SJSA1 (cell line): ENCODE measurements around the gene MDM4. TPM values are rescaled to one million over a fixed set of nuclear protein-coding genes. Genes with fewer than 3 reads are reported as not detected.

ENCODE experiments used
- DNase-seq, 2 experiments: peaks; one replicate each; pipeline ENCODE4 v3.0.0-alpha.2; 2015 to 2020; ENCODE audit warnings: low spot score in 2 of 2, low read depth in 1 of 2
- H3K27ac ChIP-seq: fragments of 250-450 bp; sonication (Bioruptor Pico); 2 replicates; pipeline ENCODE4 v1.5.1; 2020; ENCODE audit warnings: mild to moderate bottlenecking, moderate library complexity
- H3K27me3 ChIP-seq: fragments of 250-450 bp; sonication (Bioruptor Pico); replicated peaks from 2 replicates; pipeline ENCODE4 v1.5.1; 2020; ENCODE audit warnings: mild to moderate bottlenecking, moderate library complexity
- H3K36me3 ChIP-seq: fragments of 250-450 bp; sonication (Bioruptor Pico); 2 replicates; pipeline ENCODE4 v1.5.1; 2020; ENCODE audit warnings: mild to moderate bottlenecking
- H3K4me1 ChIP-seq: fragments of 250-450 bp; sonication (Bioruptor Pico); replicated peaks from 2 replicates; pipeline ENCODE4 v1.6.1; 2021; ENCODE audit warnings: mild to moderate bottlenecking
- H3K4me3 ChIP-seq: fragments of 250-450 bp; sonication (Bioruptor Pico); 2 replicates; pipeline ENCODE4 v1.5.1; 2020; ENCODE audit warnings: mild to moderate bottlenecking
- H3K9me3 ChIP-seq: fragments of 250-450 bp; sonication (Bioruptor Pico); replicated peaks from 2 replicates; pipeline ENCODE4 v1.5.1; 2020; ENCODE audit warnings: mild to moderate bottlenecking
- total RNA-seq: library from RNA; depleted of rRNA; stranded (reverse); fragments of >200 nt; shearing (Covaris generic); gene quantifications from 2 replicates; pipeline ENCODE4 v1.2.3, GENCODE V29; 2014; rRNA removed

MDM4 gene
- total RNA-seq, 1 experiment from 2014 or later = 13.2 TPM

- DNase-seq = no peak
- Histone ChIP-seq H3K4me1 (no peaks in the 10 kb centered on the region), H3K27ac (no peak overlapping the region), H3K4me3 (no peak overlapping the region), H3K9me3 (no peaks in the 10 kb centered on the region), H3K36me3 (no peaks in the 10 kb centered on the region), H3K27me3 (peaks cover 21% of the 10 kb centered on the region)
These were observed 82.9 kb downstream of the MDM4 start for GRCh38 chr1:204599098-204599497.

GRCh38 chr1:204599596-204599995, 83.4 kb downstream of the MDM4 start:
- H3K36me3 ChIP-seq = no peaks in the 10 kb centered on the region
- no peaks in the 10 kb centered on the region for H3K4me1 ChIP-seq
- H3K27ac ChIP-seq = no peak overlapping the region
- H3K27me3 ChIP-seq = peaks cover 21% of the 10 kb centered on the region
- no peak overlapping the region for H3K4me3 ChIP-seq
- DNase-seq = no peak
- H3K9me3 ChIP-seq = no peaks in the 10 kb centered on the region

- no peaks in the 10 kb centered on the region for H3K9me3 ChIP-seq
- H3K27me3 ChIP-seq = peaks cover 21% of the 10 kb centered on the region
- no peak for DNase-seq
- H3K4me1 ChIP-seq = no peaks in the 10 kb centered on the region
- H3K27ac ChIP-seq = no peak overlapping the region
- H3K4me3 ChIP-seq = no peak overlapping the region
- no peaks in the 10 kb centered on the region for H3K36me3 ChIP-seq
These were observed 84.0 kb downstream of the MDM4 start for GRCh38 chr1:204600203-204600602.

GRCh38 chr1:204600968-204601367, 84.8 kb downstream of the MDM4 start:
- peaks cover 21% of the 10 kb centered on the region for H3K27me3 ChIP-seq
- no peaks in the 10 kb centered on the region for H3K4me1 ChIP-seq
- no peak overlapping the region for H3K4me3 ChIP-seq
- no peak for DNase-seq
- H3K36me3 ChIP-seq = no peaks in the 10 kb centered on the region
- no peaks in the 10 kb centered on the region for H3K9me3 ChIP-seq
- H3K27ac ChIP-seq = no peak overlapping the region

DNA sequence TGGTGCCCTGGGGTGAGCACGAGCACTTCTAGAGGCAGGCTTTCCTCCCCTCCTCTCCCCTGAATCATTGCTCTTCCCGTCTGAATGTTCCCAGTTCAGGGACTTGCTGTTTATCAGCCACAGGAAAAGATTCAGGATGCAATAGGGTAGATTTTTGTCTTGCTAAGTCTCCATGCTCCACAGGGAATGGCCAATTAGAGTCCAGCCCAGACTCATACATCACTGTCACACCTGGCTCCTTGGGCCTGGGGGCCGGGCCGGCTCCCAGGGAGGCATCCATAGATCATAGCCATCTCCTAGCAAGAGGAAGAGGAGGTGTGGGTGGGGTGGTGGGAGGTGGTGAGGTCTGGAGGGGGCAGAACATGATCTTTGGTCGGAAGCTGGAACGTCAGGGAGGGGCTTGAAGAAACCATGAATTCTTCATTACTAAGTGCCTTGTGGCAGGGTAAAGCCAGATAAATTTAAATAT, 85.9 kb downstream of the MDM4 start:
- H3K27me3 ChIP-seq = peaks cover 25% of the 10 kb centered on the region
- H3K9me3 ChIP-seq = no peaks in the 10 kb centered on the region
- H3K27ac ChIP-seq = no peak overlapping the region
- no peaks in the 10 kb centered on the region for H3K4me1 ChIP-seq
- no peak for DNase-seq
- H3K36me3 ChIP-seq = no peaks in the 10 kb centered on the region
- H3K4me3 ChIP-seq = no peak overlapping the region

GRCh38 chr1:204602871-204603542, 86.8 kb downstream of the MDM4 start:
- Histone ChIP-seq H3K27me3 (peaks cover 25% of the 10 kb centered on the region), H3K4me1 (no peaks in the 10 kb centered on the region), H3K27ac (no peak overlapping the region), H3K36me3 (no peaks in the 10 kb centered on the region), H3K4me3 (no peak overlapping the region), H3K9me3 (no peaks in the 10 kb centered on the region)
- no peak for DNase-seq

- H3K27me3 ChIP-seq = peaks cover 25% of the 10 kb centered on the region
- H3K4me3 ChIP-seq = no peak overlapping the region
- no peak for DNase-seq
- H3K4me1 ChIP-seq = no peaks in the 10 kb centered on the region
- H3K9me3 ChIP-seq = no peaks in the 10 kb centered on the region
- no peak overlapping the region for H3K27ac ChIP-seq
- no peaks in the 10 kb centered on the region for H3K36me3 ChIP-seq
These were observed 89.6 kb downstream of the MDM4 start for GRCh38 chr1:204605791-204606190.

Other genes with a start within 250 kb of the MDM4 start
- 0.16 and 0.76 TPM in 2 replicates for gene PLEKHA6, start 156.5 kb upstream of the MDM4 start, total RNA-seq
- gene PPP1R15B, start 104.6 kb upstream of the MDM4 start, total RNA-seq = 20.9 and 25.5 TPM in 2 replicates
- 0.28 and 0.76 TPM in 2 replicates for gene PIK3C2B, start 21.6 kb upstream of the MDM4 start, total RNA-seq
- gene LRRN2, start 169.3 kb downstream of the MDM4 start, total RNA-seq = not detected in 2 replicates